D721Med (cell line): ENCODE results near the gene NLGN1.
"Not testable (repeated sequence)": the region's sequence is repeated elsewhere in the genome, so short reads cannot be mapped to it uniquely, and the experiment has no call there.

Experiments
- DNase-seq: peaks from one replicate; pipeline ENCODE4 v3.0.0; 2011; ENCODE audit warnings: low spot score; ENCODE audit not compliant: insufficient read length
- FAIRE-seq: peaks from 2 replicates; lab custom pipeline; 2011; peaks lifted over from hg19 to GRCh38; lab: Jason Lieb, UNC
- TF ChIP-seq, protein P1 (sequence below): IDR thresholded peaks from 2 replicates; pipeline ENCODE4 v1.5.1; 2012; ENCODE audit warnings: mild to moderate bottlenecking, control low read depth; ENCODE audit not compliant: insufficient read depth; ENCODE audit errors: missing control alignments

NLGN1 gene

DNA sequence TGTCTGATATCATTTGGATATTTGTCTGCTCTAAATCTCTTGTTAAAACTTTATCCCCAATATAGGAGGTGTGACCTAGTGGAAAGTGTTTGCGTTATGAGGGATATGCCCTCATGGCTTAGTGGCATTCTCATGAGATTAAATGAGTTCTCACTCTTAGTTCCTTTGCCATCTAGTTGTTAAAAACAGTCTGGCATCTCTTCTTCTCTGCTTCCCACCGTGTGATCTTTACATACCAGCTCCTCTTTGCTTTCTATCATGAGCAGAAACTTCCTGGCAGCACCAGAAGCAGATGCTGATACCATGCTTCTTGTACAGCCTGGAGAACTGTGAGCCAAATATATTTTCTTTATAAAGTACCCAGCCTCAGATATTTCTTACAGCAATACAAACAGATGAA is 33.0 kb downstream of the NLGN1 start:
- DNase-seq (no peak), FAIRE-seq (no peak)
- TF ChIP-seq, protein P1, sequence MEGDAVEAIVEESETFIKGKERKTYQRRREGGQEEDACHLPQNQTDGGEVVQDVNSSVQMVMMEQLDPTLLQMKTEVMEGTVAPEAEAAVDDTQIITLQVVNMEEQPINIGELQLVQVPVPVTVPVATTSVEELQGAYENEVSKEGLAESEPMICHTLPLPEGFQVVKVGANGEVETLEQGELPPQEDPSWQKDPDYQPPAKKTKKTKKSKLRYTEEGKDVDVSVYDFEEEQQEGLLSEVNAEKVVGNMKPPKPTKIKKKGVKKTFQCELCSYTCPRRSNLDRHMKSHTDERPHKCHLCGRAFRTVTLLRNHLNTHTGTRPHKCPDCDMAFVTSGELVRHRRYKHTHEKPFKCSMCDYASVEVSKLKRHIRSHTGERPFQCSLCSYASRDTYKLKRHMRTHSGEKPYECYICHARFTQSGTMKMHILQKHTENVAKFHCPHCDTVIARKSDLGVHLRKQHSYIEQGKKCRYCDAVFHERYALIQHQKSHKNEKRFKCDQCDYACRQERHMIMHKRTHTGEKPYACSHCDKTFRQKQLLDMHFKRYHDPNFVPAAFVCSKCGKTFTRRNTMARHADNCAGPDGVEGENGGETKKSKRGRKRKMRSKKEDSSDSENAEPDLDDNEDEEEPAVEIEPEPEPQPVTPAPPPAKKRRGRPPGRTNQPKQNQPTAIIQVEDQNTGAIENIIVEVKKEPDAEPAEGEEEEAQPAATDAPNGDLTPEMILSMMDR, result no peak

DNA sequence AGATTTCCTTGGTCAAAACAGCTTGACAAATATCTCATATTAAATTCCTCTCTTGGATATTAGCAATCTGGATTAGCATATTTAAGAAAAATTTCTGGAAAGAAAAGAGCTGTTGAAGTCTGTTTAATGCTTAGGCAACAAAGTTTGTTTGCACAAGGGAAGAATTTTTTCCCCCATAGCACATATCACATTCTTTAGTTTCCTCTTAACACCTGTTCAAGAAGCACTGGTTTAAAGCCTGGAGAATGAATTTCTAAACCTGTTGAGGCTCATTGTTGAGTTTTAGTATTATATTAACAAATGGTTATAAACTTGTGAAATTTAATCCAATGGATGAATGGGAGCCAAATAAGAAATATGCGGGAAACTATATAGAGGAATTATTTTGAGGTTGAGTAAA is 41.5 kb downstream of the NLGN1 start:
- TF ChIP-seq, protein P1, result no peak
- DNase-seq (no peak), FAIRE-seq (no peak)

DNA sequence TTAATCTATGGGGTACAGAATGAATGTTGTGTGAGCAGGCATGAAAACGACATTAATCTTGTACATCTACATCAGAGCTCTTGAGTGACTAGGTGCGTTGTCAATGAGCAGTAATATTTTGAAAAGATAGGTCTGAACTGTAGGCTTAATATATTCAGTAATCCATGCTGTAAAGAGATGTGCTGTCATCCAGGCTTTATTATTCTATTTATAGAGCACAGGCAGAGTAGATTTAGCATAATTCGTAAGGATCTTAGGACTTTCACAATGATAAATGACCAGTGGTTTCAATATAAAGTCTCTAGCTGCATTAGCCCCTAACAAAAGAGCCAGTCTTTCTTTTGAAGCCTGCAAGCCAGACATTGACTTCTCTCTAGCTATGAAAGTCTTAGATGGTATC is 43.0 kb downstream of the NLGN1 start:
- DNase-seq (no peak), FAIRE-seq (no peak)
- TF ChIP-seq, protein P1, result no peak

DNA sequence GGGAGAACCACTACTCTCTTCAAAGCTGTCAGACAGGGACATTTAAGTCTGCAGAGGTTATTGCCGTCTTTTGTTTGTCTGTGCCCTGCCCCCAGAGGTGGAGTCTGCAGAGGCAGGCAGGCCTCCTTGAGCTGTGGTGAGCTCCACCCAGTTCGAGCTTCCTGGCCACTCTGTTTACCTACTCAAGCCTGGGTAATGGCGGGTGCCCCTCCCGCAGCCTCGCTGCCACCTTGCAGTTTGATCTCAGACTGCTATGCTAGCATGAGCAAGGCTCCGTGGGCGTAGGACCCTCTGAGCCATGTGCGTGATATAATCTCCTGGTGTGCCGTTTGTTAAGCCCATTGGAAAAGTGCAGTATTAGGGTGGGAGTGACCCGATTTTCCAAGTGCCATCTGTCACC is 54.0 kb downstream of the NLGN1 start:
- DNase-seq, FAIRE-seq: not testable (repeated sequence)

DNA sequence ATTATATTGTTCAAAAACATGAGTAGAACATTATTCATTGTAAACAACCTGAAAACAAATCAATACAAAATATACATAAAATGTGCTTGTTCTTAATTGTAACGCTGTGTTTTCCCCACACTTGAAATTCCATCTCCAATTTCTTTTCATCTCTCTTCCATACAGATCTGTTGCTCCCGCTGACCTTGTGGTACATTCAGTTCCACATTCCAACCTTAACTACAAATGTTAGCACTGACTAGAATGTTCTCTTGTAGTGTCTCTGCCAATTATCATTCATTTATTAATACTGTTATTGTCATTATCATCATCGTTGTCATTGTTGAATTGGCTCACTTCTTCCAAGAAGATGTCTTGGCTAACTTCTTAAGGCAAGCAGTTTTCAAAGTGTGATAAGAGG is 65.7 kb downstream of the NLGN1 start:
- TF ChIP-seq, protein P1, result no peak
- no peak for FAIRE-seq
- DNase-seq, result no peak

DNA sequence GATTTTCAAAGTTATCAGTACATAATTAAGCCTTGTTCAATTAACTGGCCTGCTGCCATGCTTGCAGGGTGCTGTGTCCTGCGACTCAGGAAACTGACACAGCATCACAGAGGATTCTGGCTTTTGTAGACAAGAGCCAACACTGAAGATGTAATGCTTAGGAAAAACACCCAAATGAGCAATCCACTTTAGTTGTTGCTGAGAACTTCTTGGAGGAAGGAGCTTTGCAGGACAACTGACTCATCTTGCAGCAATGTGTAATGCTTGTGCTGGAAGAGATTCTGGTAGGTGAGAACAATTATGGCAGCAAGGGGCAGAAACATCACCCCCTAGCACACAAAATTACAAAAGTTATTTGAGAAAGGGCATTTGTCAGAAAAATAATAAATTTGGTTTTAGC is 67.6 kb downstream of the NLGN1 start:
- DNase-seq (no peak), FAIRE-seq (no peak)
- TF ChIP-seq, protein P1, result no peak

DNA sequence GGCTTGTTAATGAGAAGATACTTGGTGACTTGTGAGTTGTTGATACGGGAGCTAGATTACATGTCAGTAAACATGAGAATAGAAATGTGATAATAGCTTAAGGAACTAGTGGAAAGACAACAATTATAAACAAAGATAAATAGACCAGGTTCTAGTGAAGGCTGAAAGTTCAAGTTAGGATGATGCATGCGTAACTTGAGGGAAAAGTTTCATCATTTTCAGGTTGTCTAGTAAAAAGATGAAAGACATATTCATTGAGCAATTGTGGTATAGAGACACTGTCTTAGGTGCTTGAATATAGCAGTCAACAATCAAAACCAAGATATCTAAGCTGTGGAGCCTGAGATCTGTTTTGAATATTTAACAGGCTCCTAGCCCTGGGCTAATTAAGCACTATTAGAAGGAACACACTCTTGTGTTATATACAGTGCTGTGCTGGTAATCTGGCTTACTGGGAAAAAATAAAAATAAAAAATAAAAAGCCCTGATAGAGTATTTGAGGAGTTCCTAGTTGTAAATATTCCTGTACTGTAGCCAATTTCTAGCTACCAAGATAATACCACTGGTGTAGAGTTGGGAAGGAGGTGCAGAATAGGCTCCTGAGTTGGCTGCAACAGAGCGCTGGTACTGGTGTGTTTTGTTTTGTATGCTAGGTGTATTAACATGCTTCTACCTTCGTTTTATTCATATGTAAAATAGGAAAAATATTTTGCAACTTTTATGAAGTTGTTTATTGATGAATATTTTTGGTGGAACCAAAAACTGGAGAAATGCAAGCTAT is 68.5 kb downstream of the NLGN1 start:
- no peak for DNase-seq
- FAIRE-seq, result no peak
- TF ChIP-seq, protein P1, result no peak
